NCI-H526 treated with DMSO at 0.1 percent for 48 hours (cell line): Measurements from ENCODE around the gene NT5C2.
A peak's percentile ranks its signal among the peaks of the same experiment; 100 is the strongest.

ENCODE experiments used
- DNase-seq: peaks from one replicate; lab custom pipeline; 2025; lab: John Stamatoyannopoulos, UW

Gene NT5C2

GRCh38 chr10:103123282-103124024 lies 69.6 kb downstream of the NT5C2 start:
- no peak for DNase-seq

GRCh38 chr10:103120977-103121735 lies 71.9 kb downstream of the NT5C2 start:
- DNase-seq = no peak

- no peak for DNase-seq
These were observed 72.5 kb downstream of the NT5C2 start for GRCh38 chr10:103120546-103120945.

GRCh38 chr10:103117247-103117646 lies 75.8 kb downstream of the NT5C2 start:
- DNase-seq = no peak

- DNase-seq = no peak
These were observed 78.2 kb downstream of the NT5C2 start for GRCh38 chr10:103114876-103115275.

- DNase-seq = no peak
These were observed 80.9 kb downstream of the NT5C2 start for GRCh38 chr10:103111918-103112877.

- peak; percentile 20 for DNase-seq
These were observed 81.8 kb downstream of the NT5C2 start for GRCh38 chr10:103111031-103111917.

- no peak for DNase-seq
These were observed 82.7 kb downstream of the NT5C2 start for GRCh38 chr10:103110407-103110806.

- DNase-seq = no peak
These were observed 83.3 kb downstream of the NT5C2 start for GRCh38 chr10:103109821-103110220.

- DNase-seq = no peak
These were observed 86.5 kb downstream of the NT5C2 start for GRCh38 chr10:103106539-103106938.

- DNase-seq = no peak
These were observed 87.6 kb downstream of the NT5C2 start for GRCh38 chr10:103105462-103105861.

GRCh38 chr10:103104721-103105120 lies 88.4 kb downstream of the NT5C2 start:
- DNase-seq = no peak

GRCh38 chr10:103103989-103104388 lies 89.1 kb downstream of the NT5C2 start:
- no peak for DNase-seq

- no peak for DNase-seq
These were observed 90.9 kb downstream of the NT5C2 start for GRCh38 chr10:103102195-103102594.

- DNase-seq = no peak
These were observed 92.5 kb downstream of the NT5C2 start for GRCh38 chr10:103100620-103101019.

- DNase-seq = no peak
These were observed 94.8 kb downstream of the NT5C2 start for GRCh38 chr10:103098240-103098639.

- DNase-seq = no peak
These were observed 96.9 kb downstream of the NT5C2 start for GRCh38 chr10:103096130-103096529.

- DNase-seq = no peak
These were observed 98.1 kb downstream of the NT5C2 start for GRCh38 chr10:103095005-103095404.

- DNase-seq = no peak
These were observed 102.2 kb downstream of the NT5C2 start for GRCh38 chr10:103090911-103091310.

- no peak for DNase-seq
These were observed 103.6 kb downstream of the NT5C2 start for GRCh38 chr10:103089493-103089892.

- DNase-seq = no peak
These were observed 106.3 kb downstream of the NT5C2 start for GRCh38 chr10:103086799-103087198.
